ENCODE results near the gene LARGE1. TPM values are rescaled to one million over a fixed set of nuclear protein-coding genes. Genes with fewer than 3 reads are reported as not detected.

The LARGE1 gene
- total and polyA plus RNA-seq, 2 experiments from 2014 or later: 1.5 to 12.8 TPM

DNA sequence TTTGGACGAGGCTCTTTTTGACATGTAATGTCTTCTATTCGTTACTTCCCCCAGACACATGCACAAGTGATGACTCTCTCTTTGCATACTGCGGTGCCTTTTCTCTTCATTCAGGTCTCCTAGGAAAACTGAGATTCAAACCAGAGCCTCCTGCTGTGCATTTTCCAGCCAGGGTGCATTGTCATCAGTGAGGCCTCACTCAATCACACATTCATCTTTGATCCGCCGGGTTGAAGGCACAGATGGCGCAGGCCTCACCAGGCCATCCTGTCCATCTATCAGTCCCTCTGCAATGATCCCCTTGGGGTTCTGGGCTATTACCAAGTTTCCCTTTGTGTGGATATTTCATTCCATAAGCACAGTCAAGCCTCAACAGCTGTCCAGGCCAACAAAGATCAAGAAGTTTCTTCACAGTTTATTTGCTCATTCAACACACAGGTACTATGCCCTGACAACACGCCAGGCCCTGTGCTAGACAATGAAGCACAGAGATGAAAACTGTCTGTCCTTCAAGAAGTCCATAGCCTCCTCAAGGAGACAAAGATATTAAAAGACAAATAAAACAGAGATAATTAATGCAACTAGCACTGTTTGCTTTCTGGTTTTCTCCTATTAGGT, 107.8 kb downstream of the LARGE1 start:
- no peaks in the 10 kb centered on the region for H3K9me3 ChIP-seq (ENCODE audit: low read depth)
- H3K4me1 ChIP-seq (ENCODE audit: insufficient read depth): peaks cover 17% of the 10 kb centered on the region
- 0 out of 2 replicates have a peak, but pooled peaks cover 7% of the 10 kb centered on the region for H3K79me2 ChIP-seq (ENCODE audit: insufficient read depth)
- peaks cover 14% of the 10 kb centered on the region for H3F3A ChIP-seq (ENCODE audit: insufficient read depth)
- H3K9ac ChIP-seq: no peak overlapping the region
- no peaks in the 10 kb centered on the region for H3K27me3 ChIP-seq (replicated peaks; ENCODE audit: insufficient read depth)
- H3K4me2 ChIP-seq (ENCODE audit: unreplicated experiment): no peak overlapping the region
- no peaks in the 10 kb centered on the region for H4K20me1 ChIP-seq (ENCODE audit: insufficient read depth)
- no peaks in the 10 kb centered on the region for H3K9me2 ChIP-seq (ENCODE audit: insufficient read depth)
- no peak overlapping the region for H3K4me3 ChIP-seq
- TF ChIP-seq EZH2 (IDR thresholded peaks at IDR 0.05; ENCODE audit: insufficient read depth, poor library complexity, severe bottlenecking) (no peak), EZH2phosphoT487 (IDR thresholded peaks at IDR 0.05; ENCODE audit: insufficient read depth, low read depth) (no peak)
- no peak overlapping the region for H2AFZ ChIP-seq
- in situ Hi-C loops (cut with MboI): no loop called here
- WGBS, 2 experiments (ENCODE audit: low coverage in 1 of 2, low lambda C conversion rate in 2 of 2, missing lambda C conversion rate in 2 of 2): 71 to 72% methylated on average over 7 of the region's 7 CpGs
- H3K36me3 ChIP-seq (ENCODE audit: low read depth): no peaks in the 10 kb centered on the region
- no peak for DNase-seq
- peak overlapping the region; percentile 73 for H3K27ac ChIP-seq

- peak; percentile 94 for DNase-seq
- Histone ChIP-seq H3K79me2 (ENCODE audit: insufficient read depth) (0 out of 2 replicates have a peak, but pooled peaks cover 7% of the 10 kb centered on the region), H4K20me1 (ENCODE audit: insufficient read depth) (no peaks in the 10 kb centered on the region), H3K9me3 (ENCODE audit: low read depth) (no peaks in the 10 kb centered on the region), H3K27me3 (replicated peaks; ENCODE audit: insufficient read depth) (no peaks in the 10 kb centered on the region), H3K4me3 (no peak overlapping the region), H3K4me1 (ENCODE audit: insufficient read depth) (peaks cover 23% of the 10 kb centered on the region), H2AFZ (peak overlapping the region; percentile 52), H3K4me2 (ENCODE audit: unreplicated experiment) (peak overlapping the region; percentile 46), H3K9ac (peak overlapping the region; percentile 56), H3K9me2 (ENCODE audit: insufficient read depth) (no peaks in the 10 kb centered on the region), H3K36me3 (ENCODE audit: low read depth) (no peaks in the 10 kb centered on the region), H3F3A (ENCODE audit: insufficient read depth) (peaks cover 16% of the 10 kb centered on the region), H3K27ac (peak overlapping the region; percentile 73)
- WGBS, 2 experiments (ENCODE audit: low coverage in 1 of 2, low lambda C conversion rate in 2 of 2, missing lambda C conversion rate in 2 of 2): 1 to 6% methylated on average over 5 of the region's 5 CpGs
- in situ Hi-C loops (cut with MboI): no loop called here
- TF ChIP-seq EZH2phosphoT487 (IDR thresholded peaks at IDR 0.05; ENCODE audit: insufficient read depth, low read depth) (no peak), EZH2 (IDR thresholded peaks at IDR 0.05; ENCODE audit: insufficient read depth, poor library complexity, severe bottlenecking) (no peak)
Observed at GRCh38 chr22:33811686-33812085, 108.6 kb downstream of the LARGE1 start.

DNA sequence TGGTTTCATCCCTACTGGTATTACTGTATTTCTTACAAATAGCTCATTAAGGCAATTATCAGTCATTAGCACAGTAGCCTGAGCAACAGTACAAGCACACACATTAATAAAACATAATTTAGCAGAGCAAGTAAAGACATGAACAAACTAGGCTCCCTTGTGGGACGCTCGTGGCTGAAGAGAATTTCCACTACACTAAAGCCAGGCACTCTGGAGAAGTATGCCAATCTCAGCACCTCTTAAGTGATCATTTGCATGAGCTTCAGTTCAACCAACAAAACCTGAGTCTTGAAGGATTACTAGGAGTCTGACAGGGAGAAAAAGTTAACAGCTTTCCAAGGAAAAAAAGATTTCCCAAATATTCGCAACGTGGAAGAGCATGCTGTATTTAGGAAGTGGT, 109.1 kb downstream of the LARGE1 start:
- TF ChIP-seq EZH2 (IDR thresholded peaks at IDR 0.05; ENCODE audit: insufficient read depth, poor library complexity, severe bottlenecking) (no peak), EZH2phosphoT487 (IDR thresholded peaks at IDR 0.05; ENCODE audit: insufficient read depth, low read depth) (no peak)
- Histone ChIP-seq H4K20me1 (ENCODE audit: insufficient read depth) (no peaks in the 10 kb centered on the region), H3K4me1 (ENCODE audit: insufficient read depth) (peaks cover 23% of the 10 kb centered on the region), H3K9me2 (ENCODE audit: insufficient read depth) (no peaks in the 10 kb centered on the region), H3K4me3 (no peak overlapping the region), H2AFZ (peak overlapping the region; percentile 52), H3K36me3 (ENCODE audit: low read depth) (no peaks in the 10 kb centered on the region), H3F3A (ENCODE audit: insufficient read depth) (peaks cover 16% of the 10 kb centered on the region), H3K9ac (peak overlapping the region; percentile 56), H3K79me2 (ENCODE audit: insufficient read depth) (0 out of 2 replicates have a peak, but pooled peaks cover 7% of the 10 kb centered on the region), H3K27ac (peak overlapping the region; percentile 73), H3K9me3 (ENCODE audit: low read depth) (no peaks in the 10 kb centered on the region), H3K4me2 (ENCODE audit: unreplicated experiment) (peak overlapping the region; percentile 31), H3K27me3 (replicated peaks; ENCODE audit: insufficient read depth) (no peaks in the 10 kb centered on the region)
- in situ Hi-C loops (cut with MboI): no loop called here
- no peak for DNase-seq
- 16 to 18% methylated on average over 4 of the region's 4 CpGs for WGBS, 2 experiments (ENCODE audit: low coverage in 1 of 2, low lambda C conversion rate in 2 of 2, missing lambda C conversion rate in 2 of 2)

DNA sequence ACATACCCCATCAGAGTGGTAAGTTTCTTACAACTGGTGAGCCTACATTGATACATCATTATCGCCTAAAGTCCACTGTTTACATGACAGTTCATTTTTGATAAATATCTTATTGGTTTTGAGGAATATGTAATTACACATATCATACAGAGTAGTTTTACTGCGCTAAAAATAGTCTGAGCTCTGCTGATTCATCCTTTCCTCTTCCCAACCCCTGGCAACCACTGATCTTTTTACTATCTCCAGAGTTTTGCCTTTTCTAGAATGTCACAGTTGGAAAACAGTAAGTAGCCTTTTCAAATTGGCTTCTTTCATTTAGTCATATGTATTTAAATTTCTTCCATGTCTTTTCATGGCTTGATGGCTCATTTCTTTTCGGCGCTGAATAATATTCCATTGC, 112.8 kb downstream of the LARGE1 start:
- Histone ChIP-seq H3K4me1 (ENCODE audit: insufficient read depth) (peaks cover 36% of the 10 kb centered on the region), H4K20me1 (ENCODE audit: insufficient read depth) (no peaks in the 10 kb centered on the region), H3K4me2 (ENCODE audit: unreplicated experiment) (peak overlapping the region; percentile 55), H3F3A (ENCODE audit: insufficient read depth) (peaks cover 35% of the 10 kb centered on the region), H3K79me2 (ENCODE audit: insufficient read depth) (0 out of 2 replicates have a peak, but pooled peaks cover 7% of the 10 kb centered on the region), H3K27ac (peak overlapping the region; percentile 51), H3K27me3 (replicated peaks; ENCODE audit: insufficient read depth) (no peaks in the 10 kb centered on the region), H3K9ac (no peak overlapping the region; the same call in 1 of the 2 replicates), H3K9me3 (ENCODE audit: low read depth) (no peaks in the 10 kb centered on the region), H3K4me3 (no peak overlapping the region), H3K9me2 (ENCODE audit: insufficient read depth) (no peaks in the 10 kb centered on the region), H2AFZ (no peak overlapping the region), H3K36me3 (ENCODE audit: low read depth) (no peaks in the 10 kb centered on the region)
- in situ Hi-C loops (cut with MboI): no loop called here
- 95 to 98% methylated on average over 4 of the region's 4 CpGs for WGBS, 2 experiments (ENCODE audit: low coverage in 1 of 2, low lambda C conversion rate in 2 of 2, missing lambda C conversion rate in 2 of 2)
- no peak for TF ChIP-seq EZH2 (IDR thresholded peaks at IDR 0.05; ENCODE audit: insufficient read depth, poor library complexity, severe bottlenecking)
- no peak for TF ChIP-seq EZH2phosphoT487 (IDR thresholded peaks at IDR 0.05; ENCODE audit: insufficient read depth, low read depth)
- peak; percentile 80 for DNase-seq

Measured in GM23248 (cell line).